NCI-H524 (cell line): ENCODE data around the gene ARHGEF18.
A peak's percentile ranks its signal among the peaks of the same experiment; 100 is the strongest.
"Not testable (repeated sequence)": the region's sequence is repeated elsewhere in the genome, so short reads cannot be mapped to it uniquely, and the experiment has no call there.

Source experiments
- DNase-seq, 2 experiments: peaks; one replicate each; lab custom pipeline; 2025; lab: John Stamatoyannopoulos, UW

Gene ARHGEF18

DNA sequence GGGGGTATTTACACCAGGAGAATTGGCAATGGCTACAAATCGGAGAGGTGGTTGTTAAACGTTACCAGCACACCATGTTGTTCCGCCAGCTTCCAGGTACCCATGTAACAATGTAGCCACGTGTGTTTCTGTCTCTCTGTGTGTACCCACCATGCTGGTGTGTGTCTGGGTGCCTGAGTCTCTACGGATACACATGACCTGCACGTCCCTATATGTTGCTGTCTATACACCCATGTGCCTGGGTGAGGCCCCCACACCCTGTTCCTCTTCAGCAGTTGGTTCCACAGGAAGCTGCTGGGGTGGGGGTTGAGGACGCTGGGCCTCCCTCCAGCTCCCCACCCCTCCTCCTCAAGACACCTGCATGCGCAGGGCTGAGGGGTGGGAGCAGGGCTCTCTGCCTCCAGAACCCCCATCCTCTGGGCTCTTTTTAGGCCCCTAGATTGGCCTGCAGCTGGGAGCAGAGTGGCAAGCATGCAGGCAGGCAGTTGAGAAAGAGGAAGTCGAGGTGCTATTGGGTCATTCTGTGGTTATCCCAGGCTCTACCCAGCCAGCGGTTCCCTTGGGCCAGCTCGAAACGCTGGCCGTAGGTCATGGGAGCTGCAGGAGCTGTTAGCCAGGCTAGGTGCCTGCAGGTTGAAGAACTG is at the start of gene ARHGEF18:
ARHGEF18 (plus strand) TSS at position 351 of the 644 bp plus-strand sequence. CDS start 13,954 bp downstream, outside the sequence.
- DNase-seq = no peak

DNA sequence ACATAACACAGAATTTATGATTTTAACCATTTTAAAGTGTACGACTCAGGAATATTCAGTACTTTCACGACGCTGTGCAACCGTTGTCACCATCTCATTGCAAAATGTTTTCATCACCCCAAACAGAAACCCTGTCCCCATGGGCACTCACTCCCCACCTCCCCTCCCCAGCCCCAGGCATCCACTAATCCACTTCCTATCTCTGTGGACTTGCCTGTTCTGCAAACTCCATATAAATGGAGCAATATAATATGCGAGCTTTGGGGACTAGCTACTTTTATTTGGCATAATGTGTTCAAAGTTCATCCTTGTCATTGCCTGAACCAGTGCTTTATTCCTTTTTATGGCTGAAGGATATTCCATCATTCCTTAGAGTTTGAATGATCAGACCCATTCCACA is 47.2 kb upstream of the ARHGEF18 start:
- DNase-seq = no peak

DNA sequence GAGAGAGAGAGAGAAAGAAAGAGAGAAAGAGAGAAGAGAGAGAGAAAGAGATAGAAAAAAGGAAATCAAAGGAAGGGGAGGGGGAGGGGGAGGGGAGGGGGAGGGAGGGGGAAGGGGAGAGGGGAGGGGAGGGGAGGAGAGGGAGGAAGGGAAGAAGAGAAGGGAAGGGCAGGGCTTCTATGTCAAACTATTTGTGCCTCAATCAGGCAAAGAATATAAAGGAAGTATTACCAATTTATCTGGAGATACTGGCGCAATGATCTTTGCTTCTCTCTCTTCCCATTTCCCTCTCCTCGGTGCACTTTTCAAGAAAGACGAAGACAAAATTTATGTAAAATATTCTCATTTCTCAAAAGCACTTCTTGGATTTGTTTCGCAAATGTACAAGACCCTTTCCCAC is 45.3 kb upstream of the ARHGEF18 start:
- no peak for DNase-seq

DNA sequence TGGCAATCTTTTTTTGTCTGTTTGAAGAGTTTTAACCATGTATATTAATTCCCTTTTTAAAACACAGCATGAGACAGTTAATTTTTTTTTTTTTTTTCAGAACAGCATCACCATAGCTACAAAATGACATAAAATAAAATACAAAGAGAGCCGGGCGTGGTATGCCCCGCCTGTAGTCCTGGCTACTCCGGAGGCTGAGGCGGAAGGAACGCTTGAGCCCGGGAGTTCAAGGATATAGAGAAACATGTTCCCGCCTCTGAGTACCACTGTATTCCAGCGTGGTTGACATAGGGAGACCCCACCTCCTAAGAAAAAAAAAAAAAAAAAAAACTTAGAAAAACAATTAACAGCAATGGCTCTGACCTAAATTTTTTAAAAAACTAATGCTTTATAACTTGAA is 44.5 kb upstream of the ARHGEF18 start:
- no peak for DNase-seq

DNA sequence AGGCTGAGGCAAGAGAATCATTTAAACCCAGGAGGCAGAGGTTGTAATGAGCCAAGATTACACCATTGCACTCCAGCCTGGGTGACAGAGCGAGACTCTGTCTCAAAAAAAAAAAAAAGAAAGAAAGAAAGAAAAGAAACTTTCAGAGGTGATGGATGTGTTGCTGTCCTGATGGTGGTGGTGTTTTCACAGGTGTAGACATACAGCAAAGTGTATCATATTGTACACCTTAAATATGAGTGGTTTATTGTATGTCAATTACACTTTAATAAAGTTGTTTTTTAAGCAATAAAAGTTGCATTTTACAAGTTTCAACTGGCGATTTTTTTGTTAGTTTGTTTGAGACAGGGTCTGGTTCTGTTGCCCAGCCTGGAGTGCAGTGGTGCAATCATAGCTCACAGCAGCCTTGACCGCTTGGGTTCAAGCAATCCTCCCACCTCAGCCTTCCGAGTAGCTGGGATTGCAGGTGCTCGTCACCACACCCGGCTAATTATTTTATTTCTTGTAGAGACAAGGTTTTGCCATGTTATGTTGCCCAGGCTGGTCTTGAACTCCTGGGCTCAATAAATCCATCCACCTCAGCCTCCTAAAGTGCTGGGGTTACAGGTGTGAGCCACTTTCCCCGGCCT is 41.0 kb upstream of the ARHGEF18 start:
- DNase-seq = no peak

DNA sequence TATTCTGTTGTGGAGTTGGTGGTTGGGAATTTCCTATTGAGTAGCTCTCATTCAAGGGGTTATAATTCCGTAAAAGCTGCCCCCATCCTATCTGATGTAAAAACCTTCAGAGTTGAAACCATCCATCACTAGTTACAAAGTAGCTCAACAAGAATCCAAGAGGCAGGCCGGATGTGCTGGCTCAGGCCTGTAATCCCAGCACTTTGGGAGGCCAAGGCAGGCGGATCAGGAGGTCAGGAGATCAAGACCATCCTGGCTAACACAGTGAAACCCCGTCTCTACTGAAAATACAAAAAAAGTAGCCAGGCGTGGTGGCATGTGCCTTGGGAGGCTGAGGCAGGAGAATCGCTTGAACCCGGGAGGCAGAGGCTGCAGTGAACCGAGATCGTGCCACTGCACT is 40.4 kb upstream of the ARHGEF18 start:
- not testable (repeated sequence) for DNase-seq

DNA sequence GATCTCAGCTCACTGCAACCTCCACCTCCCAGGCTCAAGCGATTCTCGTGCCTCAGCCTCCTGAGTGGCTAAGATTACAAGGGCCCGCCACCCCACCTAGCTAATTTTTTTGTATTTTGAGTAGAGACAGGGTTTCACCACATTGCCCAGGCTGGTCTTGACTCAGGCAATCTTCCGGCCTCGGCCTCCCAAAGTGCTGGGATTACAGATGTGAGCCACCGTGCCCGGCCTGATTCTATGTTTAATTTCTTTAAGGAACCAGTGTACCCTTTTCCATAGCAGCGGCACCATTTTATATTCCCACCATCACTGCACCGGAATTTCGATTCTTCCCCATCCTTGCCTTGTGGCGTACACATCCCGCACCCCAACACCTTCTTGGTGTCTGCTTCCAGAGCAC is 36.8 kb upstream of the ARHGEF18 start:
- no peak for DNase-seq

DNA sequence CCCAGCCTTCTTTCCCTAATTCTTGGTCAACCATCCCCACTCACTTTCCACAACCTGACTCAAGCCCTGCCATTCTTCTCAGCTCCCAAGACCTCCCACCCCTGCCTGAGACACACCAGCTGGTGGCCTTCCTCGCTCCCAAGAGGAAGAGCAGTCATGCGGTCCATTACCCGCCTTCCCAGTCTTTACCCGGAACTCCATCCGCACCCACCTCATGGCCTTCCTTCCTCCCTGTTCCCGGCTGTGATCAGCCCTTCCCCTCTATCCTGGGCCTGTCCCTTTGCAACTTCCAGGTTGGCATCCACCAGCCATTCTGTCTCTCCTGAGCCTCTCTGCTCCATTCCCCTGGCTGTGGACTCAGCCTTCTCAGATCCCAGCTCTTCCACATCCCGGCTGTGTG is 35.9 kb upstream of the ARHGEF18 start:
- no peak for DNase-seq

DNA sequence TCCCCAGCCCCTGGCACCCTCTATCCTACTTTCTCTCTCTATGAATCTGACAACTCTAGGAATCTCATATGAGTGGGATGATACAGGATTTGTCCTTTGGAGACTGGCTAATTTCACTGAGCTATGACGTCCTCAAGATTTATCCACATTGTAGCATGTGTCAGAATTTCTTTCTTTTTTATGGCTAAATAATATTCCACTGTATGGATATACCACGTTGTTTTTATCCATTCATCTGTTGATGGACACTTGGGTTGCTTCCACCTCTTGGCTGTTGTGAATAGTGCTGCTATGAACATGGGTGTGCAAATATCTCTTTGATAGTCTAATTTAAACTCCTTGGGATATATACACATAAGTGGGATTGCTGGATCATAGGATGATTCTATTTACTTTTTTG is 30.6 kb upstream of the ARHGEF18 start:
- no peak for DNase-seq

DNA sequence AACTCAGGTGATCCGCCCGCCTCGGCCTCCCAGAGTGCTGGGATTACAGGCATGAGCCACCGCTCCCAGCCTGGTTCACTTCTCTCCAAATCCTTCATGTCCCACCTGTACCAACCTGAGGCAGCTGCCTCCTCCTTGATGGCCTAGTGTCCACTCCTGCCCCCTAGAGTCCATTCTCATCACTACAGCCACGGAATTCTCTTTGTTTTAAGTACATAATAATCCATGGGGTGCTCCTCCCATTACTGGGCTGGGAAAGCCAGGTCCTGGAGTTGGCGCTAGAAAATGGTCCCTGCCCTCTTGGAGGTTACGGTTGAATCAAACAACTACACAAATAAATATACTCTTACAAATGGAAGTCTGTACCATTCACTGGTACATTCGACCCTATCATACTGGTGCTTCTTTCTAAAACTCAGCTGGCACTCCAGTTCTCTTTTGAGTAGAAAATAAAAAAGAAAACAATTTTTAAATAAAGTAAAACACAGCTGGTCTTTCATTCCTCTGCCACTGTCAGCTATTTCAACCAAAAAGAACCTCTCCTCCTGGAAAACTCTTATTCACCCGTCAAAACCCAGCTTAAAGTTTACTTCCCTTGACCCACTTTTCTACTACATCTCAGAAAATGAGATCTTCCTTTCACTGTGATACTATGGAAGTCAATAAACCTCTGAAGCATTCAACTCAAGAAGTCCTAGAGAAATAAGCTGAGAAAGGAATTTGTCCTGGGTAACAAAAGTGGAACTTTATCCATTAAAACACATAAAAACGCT is 22.4 kb upstream of the ARHGEF18 start:
- DNase-seq = peak; percentile 18 to 30

DNA sequence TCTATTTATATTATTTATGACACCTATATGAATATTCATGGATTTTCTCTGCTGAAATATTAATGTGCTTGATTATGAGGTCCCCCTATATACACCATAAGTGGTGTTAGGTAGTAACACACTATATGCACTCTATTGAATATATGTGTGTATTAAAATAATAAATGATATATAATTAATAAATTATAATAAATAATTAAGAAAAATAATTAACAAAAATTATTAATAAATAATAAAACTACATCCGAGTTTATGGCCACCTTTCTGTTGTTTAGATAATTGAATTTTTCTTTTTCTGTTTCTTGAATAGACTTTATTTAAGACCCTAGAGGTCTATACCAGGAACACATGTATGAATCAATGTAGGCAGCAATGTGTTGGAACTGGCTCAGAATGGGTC is 20.9 kb upstream of the ARHGEF18 start:
- DNase-seq = no peak

DNA sequence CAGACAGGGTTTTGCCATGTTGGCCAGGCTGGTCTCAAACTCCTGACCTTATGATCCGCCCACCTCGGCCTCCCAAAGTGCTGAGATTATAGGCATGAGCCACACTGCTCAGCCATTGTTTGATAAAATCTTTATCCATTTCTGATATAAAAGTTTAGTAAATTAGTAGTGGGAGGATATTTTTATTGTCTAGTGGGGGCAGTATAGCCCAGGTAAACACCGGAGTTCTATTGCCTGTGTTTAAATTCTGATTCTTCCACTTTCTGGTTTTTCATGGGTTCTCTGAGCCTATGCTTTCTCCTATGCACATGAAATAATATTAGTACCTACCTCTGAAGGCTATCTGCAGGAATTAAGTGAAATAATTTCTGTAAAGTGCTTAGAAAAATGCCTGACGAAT is 20.1 kb upstream of the ARHGEF18 start:
- DNase-seq = no peak

DNA sequence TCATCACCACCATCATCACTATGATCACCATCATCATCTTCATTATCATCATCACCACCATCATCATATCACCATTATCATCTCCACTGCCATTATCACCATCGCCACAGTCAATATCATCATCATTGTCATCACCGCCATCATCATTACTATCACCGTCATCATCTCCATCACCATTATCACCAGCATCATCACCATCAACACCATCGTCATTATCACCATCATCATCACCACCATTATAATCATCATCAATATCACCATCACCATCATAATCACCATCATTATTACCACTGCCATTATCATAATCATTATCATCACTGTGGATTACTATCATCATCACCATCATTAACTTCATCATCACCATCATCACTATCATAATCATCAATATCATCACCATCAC is 17.3 kb upstream of the ARHGEF18 start:
- no peak for DNase-seq

DNA sequence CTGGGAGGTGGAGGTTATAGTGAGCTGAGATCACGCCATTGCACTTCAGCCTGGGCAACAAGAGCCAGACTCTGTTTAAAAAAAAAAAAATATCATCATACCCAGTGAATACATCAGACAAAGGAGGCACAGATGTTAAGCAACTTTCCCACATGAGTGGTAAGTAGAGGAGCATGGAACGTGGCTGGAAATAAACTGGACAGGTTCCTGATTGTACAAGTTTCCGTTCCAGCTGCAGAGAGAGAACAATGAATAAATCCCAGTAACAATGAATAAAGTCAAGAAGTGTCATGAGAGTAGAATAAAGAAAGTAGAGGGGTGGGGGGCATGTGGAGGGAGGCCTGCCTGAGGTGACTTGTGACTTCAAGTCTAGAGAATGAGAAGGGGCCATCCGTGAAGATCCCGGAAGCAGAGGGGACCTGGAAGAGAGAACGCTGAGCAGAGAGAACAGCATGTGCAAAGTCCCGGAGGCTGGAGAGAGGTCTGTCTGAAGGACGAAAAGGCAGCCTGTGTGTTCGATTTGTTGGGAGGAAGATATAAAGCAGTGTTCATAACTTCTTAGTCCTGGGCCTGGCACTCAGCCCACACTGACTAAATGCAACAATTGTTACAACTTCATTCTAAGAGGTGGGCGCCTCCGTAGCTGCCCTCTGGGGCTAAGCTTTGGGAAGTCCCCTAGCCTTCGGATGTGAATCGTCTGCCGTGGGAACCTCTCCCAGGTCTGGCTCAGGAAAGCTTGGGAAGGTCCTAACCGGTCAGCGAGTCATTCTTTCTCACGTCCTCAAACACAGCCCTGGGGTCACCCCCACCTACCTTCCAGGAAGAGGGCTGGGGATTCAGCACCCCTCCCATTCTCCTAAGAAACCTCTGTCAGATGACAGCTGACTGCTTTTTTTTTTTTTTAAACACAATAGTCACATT is 15.3 kb upstream of the ARHGEF18 start:
- DNase-seq = no peak

DNA sequence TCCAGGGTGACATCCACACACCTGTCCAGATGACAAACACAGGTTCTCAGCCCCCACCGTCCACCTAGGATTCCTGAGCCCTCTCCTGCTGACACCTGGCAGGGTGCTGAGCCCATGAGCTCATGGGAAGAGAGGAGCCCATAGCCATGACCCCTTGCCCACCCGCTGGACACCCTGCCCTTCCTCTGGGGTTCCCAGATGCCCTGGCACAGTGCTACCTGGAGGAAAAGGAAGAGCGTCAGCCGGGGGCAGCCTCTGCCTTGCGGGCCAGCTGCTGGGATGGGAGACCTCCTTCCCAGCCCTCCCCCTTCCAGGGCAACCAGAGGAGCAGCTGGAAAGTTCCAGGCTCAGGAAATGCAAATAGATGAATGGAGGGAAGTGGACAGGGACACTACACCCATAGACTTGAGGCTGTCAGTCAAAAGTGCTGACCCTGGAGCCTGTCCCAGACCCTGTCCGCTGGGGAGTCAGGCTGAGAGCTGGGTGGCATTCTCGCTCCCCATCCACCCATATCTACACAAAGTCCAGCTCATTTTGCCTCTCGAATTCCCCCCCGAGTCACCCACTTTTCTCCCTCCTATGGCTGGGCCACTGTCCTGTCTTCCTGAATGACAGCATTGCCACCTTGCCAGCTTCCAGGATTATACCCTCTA is 12.3 kb upstream of the ARHGEF18 start:
- no peak for DNase-seq

DNA sequence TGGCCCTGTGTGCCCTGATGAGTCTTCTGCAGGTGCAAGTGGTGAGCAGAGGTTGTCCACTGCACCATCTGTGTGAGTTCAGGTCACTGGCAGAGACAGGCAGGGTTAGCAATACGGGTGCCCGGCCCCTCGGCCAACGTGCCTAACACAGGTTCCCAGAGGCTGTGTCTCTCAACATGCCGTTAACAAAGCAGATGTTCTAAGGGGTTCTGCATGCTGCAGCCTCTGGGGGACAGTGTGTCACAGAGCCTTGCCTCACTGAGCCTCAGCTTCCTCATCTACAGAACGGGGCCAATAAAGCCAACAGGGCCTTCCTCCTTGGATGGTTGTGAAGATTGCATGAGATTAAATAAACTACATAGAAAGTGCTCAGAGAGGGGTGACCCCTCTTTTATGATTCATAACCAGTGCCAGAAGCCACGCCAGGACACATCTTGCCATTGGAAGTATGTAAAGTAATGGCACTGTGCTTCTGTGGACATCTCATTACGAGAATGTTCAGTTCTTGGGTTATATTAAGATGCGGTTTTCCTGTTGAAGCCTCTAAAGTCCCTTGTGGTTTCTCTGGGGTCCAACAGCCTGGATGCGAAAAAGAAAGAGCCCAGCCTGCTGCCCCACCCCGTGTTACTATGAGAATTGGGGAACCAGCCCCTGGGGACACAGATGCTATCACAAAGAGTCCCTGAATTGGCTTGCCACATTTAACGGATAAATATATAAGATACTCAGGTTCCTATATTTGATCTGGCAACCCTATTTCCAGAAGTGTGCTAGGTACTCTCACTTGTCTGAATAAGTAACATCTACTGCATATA is 11.2 kb upstream of the ARHGEF18 start:
- DNase-seq = no peak

DNA sequence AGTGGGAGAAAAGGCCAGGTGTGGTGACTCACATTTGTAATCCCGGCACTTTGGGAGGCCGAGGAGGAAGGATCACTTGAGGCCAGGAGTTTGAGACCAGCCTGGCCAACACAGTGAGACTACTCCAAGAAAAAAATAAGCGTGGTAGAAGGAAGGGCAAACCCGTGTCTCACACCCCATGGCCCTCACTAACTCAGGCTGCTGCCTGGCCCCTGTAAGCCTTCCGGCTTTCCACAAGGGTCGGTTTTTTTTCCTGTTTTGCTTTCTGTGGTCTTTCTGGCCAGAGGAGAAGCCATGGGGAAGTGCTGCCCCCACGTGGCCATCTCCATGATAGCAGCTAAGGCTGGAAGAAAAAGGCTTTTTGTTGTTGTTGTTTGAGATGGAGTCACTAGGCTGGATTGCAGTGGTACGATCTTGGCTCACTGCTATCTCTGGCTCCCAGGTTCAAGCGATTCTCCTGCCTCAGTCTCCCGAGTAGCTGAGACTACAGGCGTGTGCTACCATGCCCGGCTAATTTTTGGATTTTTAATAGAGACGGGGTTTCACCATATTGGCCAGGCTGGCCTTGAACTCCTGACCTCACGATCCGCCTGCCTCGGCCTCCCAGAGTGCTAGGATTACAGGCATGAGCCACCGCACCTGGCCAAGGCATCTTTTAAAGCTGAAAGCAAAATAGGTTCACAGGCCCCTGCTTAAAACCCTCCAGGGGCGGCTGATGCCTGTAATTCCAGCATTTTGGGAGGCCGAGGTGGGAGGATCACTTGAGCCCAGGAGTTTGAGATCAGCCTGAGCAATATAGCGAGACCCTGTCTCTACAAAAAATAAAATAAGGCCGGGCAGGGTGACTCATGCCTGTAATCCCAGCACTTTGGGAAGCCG is 7.5 kb upstream of the ARHGEF18 start:
- peak; percentile 38 to 77 for DNase-seq

DNA sequence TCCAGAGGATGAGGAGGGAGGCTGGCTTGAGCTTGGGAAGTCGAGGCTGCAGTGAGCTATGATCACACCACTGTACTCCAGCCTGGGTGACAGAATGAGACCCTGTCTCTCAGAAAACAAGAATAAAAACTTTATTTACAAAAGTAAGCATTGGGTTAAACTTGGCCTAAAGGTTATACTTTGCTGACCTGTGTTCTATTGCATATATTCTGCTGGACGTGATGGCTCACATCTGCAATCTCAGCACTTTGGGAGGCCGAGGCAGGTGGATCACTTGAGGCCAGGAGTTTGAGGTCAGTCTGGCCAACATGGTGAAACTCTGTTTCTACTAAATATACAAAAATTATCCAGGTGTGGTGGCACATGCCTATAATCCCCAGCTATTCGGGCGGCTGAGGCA is 6.6 kb upstream of the ARHGEF18 start:
- no peak for DNase-seq

DNA sequence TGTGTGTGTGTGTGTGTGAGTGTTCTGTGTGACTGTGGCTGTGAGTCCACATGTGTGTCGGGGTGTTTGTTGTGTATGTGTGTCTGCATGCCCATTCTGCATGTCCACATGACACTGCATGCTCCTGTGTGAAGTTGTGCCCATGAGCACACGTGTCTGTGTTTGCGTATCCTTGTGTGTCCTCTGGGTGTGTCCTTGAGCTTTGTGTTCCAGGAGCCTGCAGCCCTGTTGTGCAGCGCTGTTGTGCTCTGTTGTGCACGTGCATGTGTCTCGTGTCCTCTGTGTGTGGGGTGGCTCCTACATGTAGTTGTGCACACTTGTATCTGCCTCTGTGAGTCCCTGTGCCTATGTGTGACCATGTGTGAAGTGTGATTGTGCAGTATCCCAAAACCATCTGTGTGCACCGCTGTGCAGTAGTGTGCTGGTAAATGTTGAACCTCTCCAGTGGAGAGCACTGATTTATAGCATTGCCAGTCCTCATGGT is 2.2 kb upstream of the ARHGEF18 start:
- no peak for DNase-seq

DNA sequence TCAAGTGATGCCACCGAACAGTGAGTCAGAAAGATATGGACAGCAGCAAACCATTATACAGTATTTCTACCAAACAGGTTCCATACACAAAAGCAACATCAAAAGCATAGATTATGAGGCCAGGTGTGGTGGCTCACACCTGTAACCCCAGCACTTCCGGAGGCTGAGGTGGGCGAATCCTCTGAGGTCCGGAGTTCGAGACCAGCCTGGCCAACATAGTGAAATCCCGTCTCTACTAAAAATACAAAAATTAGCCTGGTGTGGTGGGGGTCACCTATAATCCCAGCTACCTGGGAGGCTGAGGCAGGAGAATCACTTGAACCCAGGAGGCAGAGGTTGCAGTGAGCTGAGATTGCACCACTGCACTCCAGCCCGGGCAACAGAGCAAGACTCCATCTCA is 1.7 kb upstream of the ARHGEF18 start:
- not testable (repeated sequence) for DNase-seq
